Measurements from ENCODE around the gene TMEM222. TPM values are rescaled to one million over a fixed set of nuclear protein-coding genes. Genes with fewer than 3 reads are reported as not detected.

Gene TMEM222
- total and polyA plus RNA-seq, 10 of the 15 experiments (the other 5 are each of a cell fraction or from before 2014, with no cell fraction given) = 3.8 to 43.5 (median 35.4) TPM

DNA sequence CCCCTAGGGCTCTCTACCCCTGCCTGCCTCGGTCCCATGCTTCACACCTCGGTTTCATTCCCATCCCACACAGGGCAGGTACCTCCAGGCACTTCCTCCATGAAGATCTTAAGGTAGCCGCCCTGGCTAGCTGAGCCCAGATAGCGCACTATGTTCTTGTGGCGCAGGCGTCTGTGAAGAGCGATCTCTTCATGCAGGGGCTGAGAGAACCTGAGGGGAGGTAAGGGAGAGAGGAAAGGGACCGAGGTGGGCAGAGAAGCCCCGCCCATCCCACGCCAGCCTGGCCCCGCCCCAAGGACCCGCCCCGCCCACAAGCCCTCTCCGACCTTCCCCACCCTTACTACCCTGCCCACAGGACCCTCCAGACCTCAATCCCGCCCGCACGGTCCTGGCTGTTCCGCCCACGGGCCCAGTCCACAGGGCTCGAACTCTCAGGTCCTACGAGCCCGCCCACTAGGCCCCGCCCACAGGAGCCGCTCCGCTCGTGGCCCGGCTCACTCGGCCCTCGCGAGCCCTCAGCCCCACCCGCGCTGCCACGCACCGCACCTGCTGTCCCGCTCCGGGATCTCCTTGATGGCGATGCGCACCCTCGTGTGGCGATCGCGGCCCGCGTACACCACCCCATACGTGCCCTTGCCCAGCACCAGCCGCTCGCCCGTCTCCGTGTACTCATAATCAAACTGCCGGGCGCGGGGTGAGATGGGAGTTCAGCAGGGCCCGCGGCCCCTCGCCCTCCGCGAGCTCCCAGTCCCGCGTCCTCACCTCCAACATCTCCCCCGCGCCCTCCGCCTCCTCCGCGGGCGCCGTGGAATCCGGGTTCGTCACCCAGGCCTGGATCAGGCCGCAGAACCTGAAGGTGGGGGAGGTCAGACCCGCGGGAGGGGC is 38.4 kb downstream of the TMEM222 start (continued):
- TF ChIP-seq, protein P1, sequence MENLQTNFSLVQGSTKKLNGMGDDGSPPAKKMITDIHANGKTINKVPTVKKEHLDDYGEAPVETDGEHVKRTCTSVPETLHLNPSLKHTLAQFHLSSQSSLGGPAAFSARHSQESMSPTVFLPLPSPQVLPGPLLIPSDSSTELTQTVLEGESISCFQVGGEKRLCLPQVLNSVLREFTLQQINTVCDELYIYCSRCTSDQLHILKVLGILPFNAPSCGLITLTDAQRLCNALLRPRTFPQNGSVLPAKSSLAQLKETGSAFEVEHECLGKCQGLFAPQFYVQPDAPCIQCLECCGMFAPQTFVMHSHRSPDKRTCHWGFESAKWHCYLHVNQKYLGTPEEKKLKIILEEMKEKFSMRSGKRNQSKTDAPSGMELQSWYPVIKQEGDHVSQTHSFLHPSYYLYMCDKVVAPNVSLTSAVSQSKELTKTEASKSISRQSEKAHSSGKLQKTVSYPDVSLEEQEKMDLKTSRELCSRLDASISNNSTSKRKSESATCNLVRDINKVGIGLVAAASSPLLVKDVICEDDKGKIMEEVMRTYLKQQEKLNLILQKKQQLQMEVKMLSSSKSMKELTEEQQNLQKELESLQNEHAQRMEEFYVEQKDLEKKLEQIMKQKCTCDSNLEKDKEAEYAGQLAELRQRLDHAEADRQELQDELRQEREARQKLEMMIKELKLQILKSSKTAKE (IDR thresholded peaks at IDR 0.05; ENCODE audit: low read depth, poor library complexity, severe bottlenecking) = no peak
- TF ChIP-seq FOXM1 (IDR thresholded peaks at IDR 0.05; ENCODE audit: low read depth, low read length) (no peak), IRF4 (IDR thresholded peaks at IDR 0.05; ENCODE audit: low read depth, low read length) (no peak), MEF2B (IDR thresholded peaks at IDR 0.05; ENCODE audit: partially characterized antibody, poor library complexity, severe bottlenecking) (peak; percentile 48), SREBF2 (IDR thresholded peaks at IDR 0.05; ENCODE audit: low read length) (no peak), BRCA1 (IDR thresholded peaks at IDR 0.05; ENCODE audit: low read depth, low read length) (no peak), NFIC (IDR thresholded peaks at IDR 0.05; ENCODE audit: low read depth, low read length) (no peak), NR2F1 (conservative IDR thresholded peaks at IDR 0.05) (no peak), CEBPB (IDR thresholded peaks at IDR 0.05; ENCODE audit: borderline replicate concordance in 1 of 2, low read depth in 2 of 2, low read length in 2 of 2) (no peak), RUNX3 (IDR thresholded peaks at IDR 0.05; ENCODE audit: low read length) (no peak), ZNF592 (IDR thresholded peaks at IDR 0.05) (no peak), MTA3 (IDR thresholded peaks at IDR 0.05; ENCODE audit: borderline replicate concordance, low read length) (no peak), CTCF (IDR thresholded peaks at IDR 0.05 in 2 of 3, conservative IDR thresholded peaks at IDR 0.05 in 1 of 3; ENCODE audit: control insufficient read depth in 2 of 3, extremely low read depth in 1 of 3, insufficient read depth in 1 of 3, low read depth in 3 of 3, low read length in 3 of 3) (no peak), ZNF622 (IDR thresholded peaks at IDR 0.05) (no peak), ATF7 (IDR thresholded peaks at IDR 0.05; ENCODE audit: low read depth) (peak; percentile 25; the same call in 1 of the 2 replicates), SPI1 (IDR thresholded peaks at IDR 0.05; ENCODE audit: borderline replicate concordance, insufficient read depth, low read depth, low read length) (0 out of 2 replicates have a peak, but pooled peaks have one; percentile 17), BHLHE40 (IDR thresholded peaks at IDR 0.05; ENCODE audit: borderline replicate concordance in 1 of 2, low read depth in 2 of 2, low read length in 1 of 2) (0 out of 4 replicates have a peak, but pooled peaks of 1 of the 2 experiments have one; percentile 8), PAX8 (IDR thresholded peaks at IDR 0.05) (no peak), SIN3A (IDR thresholded peaks at IDR 0.05; ENCODE audit: low read depth, low read length) (no peak), MYB (IDR thresholded peaks at IDR 0.05; ENCODE audit: borderline replicate concordance, low read depth, low read length) (no peak), ZNF207 (IDR thresholded peaks at IDR 0.05; ENCODE audit: borderline replicate concordance) (no peak), POLR2AphosphoS2 (IDR thresholded peaks at IDR 0.05; ENCODE audit: low read depth, low read length) (no peak)

Measured in GM12878 (cell line).